Endothelial cell (in vitro differentiated cells): ENCODE results near the gene FGF8. TPM values are rescaled to one million over a fixed set of nuclear protein-coding genes. Genes with fewer than 3 reads are reported as not detected.

Experiments
- DNase-seq: peaks from one replicate; pipeline ENCODE4 v3.0.0; 2021; ENCODE audit warnings: low spot score
- H3K27ac Mint-ChIP-seq: one replicate; pipeline ENCODE4 v1.8.0; 2021; ENCODE audit warnings: mixed read lengths, inconsistent platforms; ENCODE audit not compliant: unreplicated experiment
- H3K27me3 Mint-ChIP-seq: one replicate; pipeline ENCODE4 v1.8.0; 2021; ENCODE audit warnings: mild to moderate bottlenecking, moderate library complexity, mixed read lengths, inconsistent platforms; ENCODE audit not compliant: unreplicated experiment
- H3K36me3 Mint-ChIP-seq: one replicate; pipeline ENCODE4 v1.8.0; 2021; ENCODE audit warnings: mild to moderate bottlenecking, low read depth, mixed read lengths, inconsistent platforms; ENCODE audit not compliant: unreplicated experiment
- H3K4me1 Mint-ChIP-seq: one replicate; pipeline ENCODE4 v1.8.0; 2021; ENCODE audit warnings: mild to moderate bottlenecking, mixed read lengths, inconsistent platforms; ENCODE audit not compliant: unreplicated experiment
- H3K4me3 Mint-ChIP-seq: one replicate; pipeline ENCODE4 v1.8.0; 2021; ENCODE audit warnings: mild to moderate bottlenecking, mixed read lengths, inconsistent platforms; ENCODE audit not compliant: unreplicated experiment
- H3K9me3 Mint-ChIP-seq: one replicate; pipeline ENCODE4 v1.8.0; 2021; ENCODE audit warnings: mixed read lengths, inconsistent platforms; ENCODE audit not compliant: unreplicated experiment
- total RNA-seq: library from RNA; stranded (reverse); fragmentation: NEBNext Ultra II Directional; extraction: Animal tissue kit (Norgen Biotek cat#: 25700); gene quantifications from one replicate; pipeline ENCODE4 v1.2.1, GENCODE V29; 2021; ENCODE audit not compliant: unreplicated experiment
- TF ChIP-seq, protein P1 (sequence below): fragments of 200-600 bp; sonication (generic); IDR thresholded peaks from one replicate; pipeline ENCODE4 v1.5.0; 2021; ENCODE audit warnings: antibody characterized with exemption; ENCODE audit not compliant: unreplicated experiment

The FGF8 gene
- total RNA-seq, 1 donor from 2014 or later = 1.1 TPM

DNA sequence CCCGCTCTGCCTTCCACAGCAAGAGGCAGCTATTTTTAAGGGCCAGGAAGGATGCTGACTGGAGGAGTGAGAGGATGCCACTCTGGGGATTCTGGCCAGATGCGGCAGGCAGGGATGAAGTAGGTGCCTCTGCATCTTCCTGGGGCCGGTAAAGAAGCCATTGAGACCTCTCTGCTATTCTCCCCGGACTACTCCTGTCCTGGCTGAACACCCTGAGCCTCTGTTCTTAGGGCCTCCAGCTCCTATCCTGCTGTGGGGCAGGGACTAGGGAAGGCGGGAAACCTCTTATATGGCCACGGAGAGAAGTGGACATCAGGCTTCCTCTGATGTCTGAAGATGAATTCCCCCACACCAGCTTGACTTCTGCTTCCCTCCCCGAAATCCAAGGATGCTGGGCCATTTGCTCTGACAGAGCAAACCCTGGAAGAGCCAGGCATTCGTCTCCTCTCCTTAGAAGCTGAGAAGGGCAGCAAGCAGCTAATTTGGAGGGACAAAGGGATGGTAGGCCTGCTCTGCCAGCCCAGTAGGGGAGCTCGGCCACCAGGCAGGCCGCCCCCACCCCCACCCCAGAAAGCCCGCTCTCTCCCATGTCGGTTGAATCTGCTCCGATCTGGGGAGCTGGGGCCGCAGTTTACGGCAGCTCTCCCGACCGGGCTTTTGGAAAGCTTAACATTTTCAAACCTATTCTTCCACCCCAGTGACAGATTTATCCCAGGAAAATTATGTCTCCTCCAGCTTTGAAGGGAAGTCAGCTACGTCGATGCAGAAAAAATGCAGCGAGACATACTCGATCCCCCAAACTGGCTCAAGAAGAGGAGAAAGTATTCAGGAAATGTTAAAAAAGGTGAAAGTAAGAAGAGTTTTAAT is 2.8 kb downstream of the FGF8 start:
- no peak overlapping the region for H3K4me3 Mint-ChIP-seq
- H3K4me1 Mint-ChIP-seq = peaks cover 25% of the 10 kb centered on the region
- no peak for DNase-seq

DNA sequence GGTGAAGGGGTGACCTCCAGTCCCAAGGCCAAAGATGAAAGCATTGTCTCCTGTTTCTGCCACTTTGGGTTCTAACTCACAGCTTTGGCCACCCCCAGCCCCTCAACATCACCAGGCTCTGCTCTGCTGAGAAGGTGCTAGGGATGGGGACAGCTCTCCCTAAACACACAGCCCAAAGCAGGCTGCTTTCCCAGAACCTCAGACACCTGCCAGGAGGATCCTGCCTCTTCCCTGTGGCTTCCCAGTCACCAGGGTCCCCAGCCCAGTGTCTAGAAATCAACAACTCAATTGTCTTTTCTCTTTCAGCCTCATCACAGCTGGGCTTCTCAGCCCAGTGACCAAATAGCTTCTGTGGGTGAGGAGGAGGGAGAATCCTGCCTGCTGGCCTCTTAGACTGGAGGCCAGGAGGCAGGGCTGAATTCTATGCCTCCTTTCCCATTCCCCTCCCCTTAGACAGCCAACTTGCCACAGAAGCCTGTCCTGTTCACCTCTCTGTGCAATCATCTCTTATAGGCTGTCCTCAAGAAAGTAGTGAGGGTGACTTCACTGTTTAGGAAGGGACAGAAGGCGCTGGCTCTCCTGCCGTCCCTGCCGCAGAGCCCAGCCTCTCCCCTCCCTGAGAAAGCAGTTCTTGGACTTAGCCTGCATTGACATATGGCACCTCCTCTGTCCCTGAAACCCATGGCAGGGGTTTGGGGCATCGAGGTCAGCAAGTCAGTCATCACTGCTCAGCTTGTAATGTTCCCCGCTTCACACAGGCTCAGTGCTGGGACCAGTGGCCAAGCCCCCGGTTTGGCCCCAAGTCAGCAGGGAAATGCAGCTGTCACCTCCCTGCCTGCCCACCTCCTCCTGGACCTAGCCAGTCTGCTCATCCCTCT is 3.7 kb downstream of the FGF8 start:
- H3K4me3 Mint-ChIP-seq = no peak overlapping the region
- TF ChIP-seq, protein P1, sequence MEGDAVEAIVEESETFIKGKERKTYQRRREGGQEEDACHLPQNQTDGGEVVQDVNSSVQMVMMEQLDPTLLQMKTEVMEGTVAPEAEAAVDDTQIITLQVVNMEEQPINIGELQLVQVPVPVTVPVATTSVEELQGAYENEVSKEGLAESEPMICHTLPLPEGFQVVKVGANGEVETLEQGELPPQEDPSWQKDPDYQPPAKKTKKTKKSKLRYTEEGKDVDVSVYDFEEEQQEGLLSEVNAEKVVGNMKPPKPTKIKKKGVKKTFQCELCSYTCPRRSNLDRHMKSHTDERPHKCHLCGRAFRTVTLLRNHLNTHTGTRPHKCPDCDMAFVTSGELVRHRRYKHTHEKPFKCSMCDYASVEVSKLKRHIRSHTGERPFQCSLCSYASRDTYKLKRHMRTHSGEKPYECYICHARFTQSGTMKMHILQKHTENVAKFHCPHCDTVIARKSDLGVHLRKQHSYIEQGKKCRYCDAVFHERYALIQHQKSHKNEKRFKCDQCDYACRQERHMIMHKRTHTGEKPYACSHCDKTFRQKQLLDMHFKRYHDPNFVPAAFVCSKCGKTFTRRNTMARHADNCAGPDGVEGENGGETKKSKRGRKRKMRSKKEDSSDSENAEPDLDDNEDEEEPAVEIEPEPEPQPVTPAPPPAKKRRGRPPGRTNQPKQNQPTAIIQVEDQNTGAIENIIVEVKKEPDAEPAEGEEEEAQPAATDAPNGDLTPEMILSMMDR = no peak
- no peaks in the 10 kb centered on the region for H3K9me3 Mint-ChIP-seq
- H3K4me1 Mint-ChIP-seq = peaks cover 20% of the 10 kb centered on the region
- no peaks in the 10 kb centered on the region for H3K36me3 Mint-ChIP-seq
- H3K27me3 Mint-ChIP-seq = peaks cover 6% of the 10 kb centered on the region
- no peak overlapping the region for H3K27ac Mint-ChIP-seq
- DNase-seq = no peak

More for the DNA sequence above, 2.8 kb downstream of the FGF8 start:
- Mint-ChIP-seq H3K9me3 (no peaks in the 10 kb centered on the region), H3K36me3 (no peaks in the 10 kb centered on the region), H3K27ac (no peak overlapping the region), H3K27me3 (peaks cover 10% of the 10 kb centered on the region)
- TF ChIP-seq, protein P1 = no peak

DNA sequence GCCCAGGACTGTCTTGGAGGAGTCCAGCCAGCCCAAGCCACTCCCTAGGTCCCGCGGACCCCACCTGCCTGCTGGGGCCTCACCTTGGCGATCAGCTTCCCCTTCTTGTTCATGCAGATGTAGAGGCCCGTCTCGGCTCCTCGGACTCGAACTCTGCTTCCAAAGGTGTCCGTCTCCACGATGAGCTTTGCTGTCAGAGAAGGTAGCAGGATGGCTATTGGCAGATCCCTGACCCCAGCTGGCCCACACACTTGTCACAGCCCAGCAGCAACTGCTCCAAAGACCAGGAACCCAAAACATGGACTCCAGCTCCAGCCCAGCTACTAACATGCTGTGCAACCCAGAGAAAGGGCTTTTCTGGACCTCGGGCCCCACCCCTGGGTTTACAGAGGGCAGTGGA is 4.5 kb downstream of the FGF8 start:
- Mint-ChIP-seq H3K36me3 (no peaks in the 10 kb centered on the region), H3K4me3 (no peak overlapping the region), H3K27me3 (peaks cover 5% of the 10 kb centered on the region), H3K27ac (no peak overlapping the region), H3K9me3 (no peaks in the 10 kb centered on the region), H3K4me1 (peaks cover 19% of the 10 kb centered on the region)
- DNase-seq = no peak
- TF ChIP-seq, protein P1 = no peak

DNA sequence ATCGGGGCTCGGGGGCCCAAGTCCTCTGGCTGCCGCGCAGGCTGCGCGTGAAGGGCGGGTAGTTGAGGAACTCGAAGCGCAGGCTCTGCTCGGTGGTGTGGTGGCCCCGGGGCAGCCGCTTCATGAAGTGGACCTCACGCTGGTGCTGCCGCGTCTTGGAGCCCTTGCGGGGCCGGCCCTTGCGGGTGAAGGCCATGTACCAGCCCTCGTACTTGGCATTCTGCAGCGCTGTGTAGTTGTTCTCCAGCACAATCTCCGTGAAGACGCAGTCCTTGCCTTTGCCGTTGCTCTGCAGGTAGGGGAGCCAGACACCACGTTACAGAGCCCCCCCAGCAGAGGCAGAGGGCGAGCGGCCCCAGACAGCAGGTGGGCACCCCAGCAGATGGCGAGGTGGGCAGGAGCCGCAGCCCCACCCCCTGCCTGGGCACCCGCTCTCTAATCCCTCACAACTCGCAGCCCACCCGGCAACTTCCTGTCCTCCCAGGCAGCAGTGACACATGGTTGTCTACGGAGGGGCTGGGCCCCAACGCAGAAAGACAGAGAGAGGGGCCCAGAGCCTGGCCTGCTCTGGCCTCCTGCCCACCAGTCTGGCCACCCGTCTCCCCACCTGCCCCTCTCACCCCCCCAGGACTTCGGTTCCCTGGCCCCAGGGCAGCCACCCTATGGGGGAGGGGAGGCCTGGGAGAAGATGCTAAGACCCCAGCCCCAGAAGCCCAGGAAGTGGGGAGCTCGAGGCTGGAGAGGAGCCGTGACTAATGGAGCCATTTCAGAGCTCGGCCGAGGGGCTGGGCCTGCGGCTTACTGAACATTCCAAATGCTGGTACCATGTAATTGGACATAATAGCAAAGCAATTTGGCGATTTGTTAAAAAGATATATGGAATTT is 5.3 kb downstream of the FGF8 start:
- no peak for DNase-seq
- TF ChIP-seq, protein P1 = no peak
- Mint-ChIP-seq H3K9me3 (no peaks in the 10 kb centered on the region), H3K4me1 (peaks cover 19% of the 10 kb centered on the region), H3K27ac (no peak overlapping the region), H3K27me3 (peaks cover 7% of the 10 kb centered on the region), H3K36me3 (no peaks in the 10 kb centered on the region), H3K4me3 (no peak overlapping the region)
